ENCODE results near the gene SORD.
"Not testable (repeated sequence)": the region's sequence is repeated elsewhere in the genome, so short reads cannot be mapped to it uniquely, and the experiment has no call there.

The SORD gene

GRCh38 chr15:45025627-45026026 lies 2.6 kb downstream of the SORD start:
- DNase-seq = not testable (repeated sequence)

- DNase-seq = no peak
Measured at GRCh38 chr15:45026651-45027190, 3.7 kb downstream of the SORD start.

GRCh38 chr15:45027220-45027619 lies 4.2 kb downstream of the SORD start:
- DNase-seq = no peak

GRCh38 chr15:45030743-45031142 lies 7.7 kb downstream of the SORD start:
- no peak for DNase-seq

GRCh38 chr15:45031522-45032028 lies 8.6 kb downstream of the SORD start:
- not testable (repeated sequence) for DNase-seq

- DNase-seq = not testable (repeated sequence)
Measured at GRCh38 chr15:45032501-45032900, 9.5 kb downstream of the SORD start.

GRCh38 chr15:45034087-45034486 lies 11.1 kb downstream of the SORD start:
- DNase-seq = not testable (repeated sequence)

- not testable (repeated sequence) for DNase-seq
Measured at GRCh38 chr15:45034600-45035375, 11.8 kb downstream of the SORD start.

GRCh38 chr15:45036812-45037781 lies 14.1 kb downstream of the SORD start:
- peak; percentile 62 for DNase-seq

- no peak for DNase-seq
Measured at GRCh38 chr15:45037936-45038335, 14.9 kb downstream of the SORD start.

GRCh38 chr15:45040396-45040795 lies 17.4 kb downstream of the SORD start:
- DNase-seq = not testable (repeated sequence)

GRCh38 chr15:45041538-45041937 lies 18.5 kb downstream of the SORD start:
- not testable (repeated sequence) for DNase-seq

GRCh38 chr15:45042859-45043258 lies 19.9 kb downstream of the SORD start:
- not testable (repeated sequence) for DNase-seq

GRCh38 chr15:45044270-45044669 lies 21.3 kb downstream of the SORD start:
- not testable (repeated sequence) for DNase-seq

GRCh38 chr15:45048449-45048793 lies 25.4 kb downstream of the SORD start:
- DNase-seq = not testable (repeated sequence)

- DNase-seq = no peak
Measured at GRCh38 chr15:45048794-45049631, 26.0 kb downstream of the SORD start.

- DNase-seq = no peak
Measured at GRCh38 chr15:45050587-45050986, 27.6 kb downstream of the SORD start.

- DNase-seq = not testable (repeated sequence)
Measured at GRCh38 chr15:45052676-45053075, 29.7 kb downstream of the SORD start.

GRCh38 chr15:45058690-45059675 lies 36.0 kb downstream of the SORD start:
- DNase-seq = not testable (repeated sequence)

- DNase-seq = not testable (repeated sequence)
Measured at GRCh38 chr15:45062301-45062700, 39.3 kb downstream of the SORD start.

- no peak for DNase-seq
Measured at GRCh38 chr15:45064386-45064785, 41.4 kb downstream of the SORD start.

All from effector CD4-positive, alpha-beta T cell (primary cell).